ENCODE data around the gene STUM. TPM values are rescaled to one million over a fixed set of nuclear protein-coding genes. Genes with fewer than 3 reads are reported as not detected.

The STUM gene
- total and polyA plus RNA-seq, 12 donors = 0.13 to 0.44 (median 0.24) TPM; not detected in 1

- Histone ChIP-seq H3K4me3 (peak overlapping the region in 1 of 4 donors; percentile 64), H3K27me3 (peaks cover 16% of the 10 kb centered on the region), H3K27ac (no peak overlapping the region), H3K36me3 (replicated peaks in 1 of 2) (no peaks in the 10 kb centered on the region), H3K4me1 (replicated peaks in 1 of 2) (peaks cover 18 to 21% of the 10 kb centered on the region in 2 donors), H3K9me3 (replicated peaks in 1 of 3) (no peaks in the 10 kb centered on the region)
- peak; percentile 76 to 93 (median 87) for DNase-seq
- intact Hi-C loops (cut with DNase I) = loop anchor here (5.0 to 10.0 kb wide), 2 partner anchors 60 to 277 kb away; no protein-coding TSS in a partner anchor
- peak; percentile 83 to 91 (median 88) for TF ChIP-seq CTCF (IDR thresholded peaks at IDR 0.05)
- TF ChIP-seq POLR2A (IDR thresholded peaks at IDR 0.05) = peak in 1 of 2 donors; percentile 14
- WGBS, 4 donors = 2 to 7% (median 5%) methylated on average over 16 of the region's 16 CpGs
Measured at GRCh38 chr1:226547754-226548191, 791 bp upstream of the STUM start.

- Histone ChIP-seq H3K4me1 (replicated peaks in 1 of 2) (peaks cover 16 to 19% of the 10 kb centered on the region in 2 donors), H3K4me3 (peak overlapping the region in 2 of 4 donors; percentile 10 to 64), H3K27ac (no peak overlapping the region), H3K27me3 (peaks cover 16% of the 10 kb centered on the region), H3K9me3 (replicated peaks in 1 of 3) (no peaks in the 10 kb centered on the region), H3K36me3 (replicated peaks in 1 of 2) (no peaks in the 10 kb centered on the region)
- 0 to 5% (median 1%) methylated on average over 5 to 73 of the region's 73 CpGs for WGBS, 4 donors
- intact Hi-C loops (cut with DNase I) = loop anchor here (5.0 to 10.0 kb wide), 2 partner anchors 58 to 275 kb away; no protein-coding TSS in a partner anchor
- no peak for DNase-seq
- TF ChIP-seq CTCF (IDR thresholded peaks at IDR 0.05) = no peak
- TF ChIP-seq POLR2A (IDR thresholded peaks at IDR 0.05) = no peak
Measured at GRCh38 chr1:226549094-226549936, 751 bp downstream of the STUM start.

- 9 to 15% (median 11%) methylated on average over 11 to 21 of the region's 21 CpGs for WGBS, 4 donors
- DNase-seq = peak in 3 of 7 donors; percentile 39 to 42 (median 40)
Measured at GRCh38 chr1:226549937-226550671, 1.5 kb downstream of the STUM start.

More at GRCh38 chr1:226549937-226550671, 1.5 kb downstream of the STUM start:
- peaks cover 15 to 16% of the 10 kb centered on the region in 2 donors for H3K4me1 ChIP-seq (replicated peaks in 1 of 2)
- peak overlapping the region in 1 of 4 donors; percentile 64 for H3K4me3 ChIP-seq
- no peaks in the 10 kb centered on the region for H3K36me3 ChIP-seq (replicated peaks in 1 of 2)
- peaks cover 16% of the 10 kb centered on the region for H3K27me3 ChIP-seq
- no peaks in the 10 kb centered on the region for H3K9me3 ChIP-seq (replicated peaks in 1 of 3)
- intact Hi-C loops (cut with DNase I) = loop anchor here (5.0 to 10.0 kb wide), 2 partner anchors 57 to 275 kb away; no protein-coding TSS in a partner anchor
- no peak overlapping the region for H3K27ac ChIP-seq
- peak in 1 of 6 experiments; percentile 2 for TF ChIP-seq CTCF (IDR thresholded peaks at IDR 0.05)
- no peak for TF ChIP-seq POLR2A (IDR thresholded peaks at IDR 0.05)

All from adrenal gland (tissue), 12 donors.